Measurements from ENCODE around the gene SBSN.

DNA sequence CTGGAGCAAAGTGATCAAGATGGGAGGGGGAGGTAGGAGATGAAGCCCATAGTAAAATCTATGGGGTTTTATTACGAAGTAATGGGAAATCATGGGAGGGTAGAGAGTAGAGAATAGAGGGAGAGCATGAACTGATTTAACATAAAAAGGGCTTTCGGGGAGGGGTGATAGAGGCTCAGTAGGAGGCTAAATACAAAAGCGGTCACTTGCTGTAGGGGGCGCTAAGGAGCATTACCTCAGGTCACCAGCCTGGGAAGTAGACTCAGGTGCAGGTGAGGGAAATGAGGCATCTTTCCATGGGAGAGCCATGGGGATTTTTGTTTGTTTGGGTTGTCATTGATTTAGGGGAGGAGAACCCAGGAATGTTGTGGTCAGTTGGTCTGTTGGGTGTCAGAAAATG lies 52.0 kb downstream of the SBSN start:
- TF ChIP-seq MECOM (CRISPR knock-in tag; IDR thresholded peaks at IDR 0.05) (no peak), ATF7 (IDR thresholded peaks at IDR 0.05) (no peak), C11orf30 (IDR thresholded peaks at IDR 0.05; ENCODE audit: low read depth) (no peak), ZNF121 (CRISPR knock-in tag; conservative IDR thresholded peaks at IDR 0.05) (no peak), ELF2 (CRISPR knock-in tag; IDR thresholded peaks at IDR 0.05) (no peak)
- TF ChIP-seq, protein P1, sequence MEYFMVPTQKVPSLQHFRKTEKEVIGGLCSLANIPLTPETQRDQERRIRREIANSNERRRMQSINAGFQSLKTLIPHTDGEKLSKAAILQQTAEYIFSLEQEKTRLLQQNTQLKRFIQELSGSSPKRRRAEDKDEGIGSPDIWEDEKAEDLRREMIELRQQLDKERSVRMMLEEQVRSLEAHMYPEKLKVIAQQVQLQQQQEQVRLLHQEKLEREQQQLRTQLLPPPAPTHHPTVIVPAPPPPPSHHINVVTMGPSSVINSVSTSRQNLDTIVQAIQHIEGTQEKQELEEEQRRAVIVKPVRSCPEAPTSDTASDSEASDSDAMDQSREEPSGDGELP (CRISPR knock-in tag; IDR thresholded peaks at IDR 0.05; ENCODE audit: borderline replicate concordance): no peak

All from K562 (cell line).